ENCODE measurements around the gene LIAS. TPM values are rescaled to one million over a fixed set of nuclear protein-coding genes. Genes with fewer than 3 reads are reported as not detected.

The LIAS gene
- total and polyA plus RNA-seq, 2 of the 13 experiments (the other 11 are each of a cell fraction or from before 2014, with no cell fraction given): 16.0 to 16.6 TPM

GRCh38 chr4:39514888-39515401 lies 56.1 kb downstream of the LIAS start (continued):
- TF ChIP-seq THAP7 (CRISPR knock-in tag; IDR thresholded peaks at IDR 0.05): no peak
- peak; percentile 69; the same call in 1 of the 2 replicates for TF ChIP-seq ZNF580 (CRISPR knock-in tag; IDR thresholded peaks at IDR 0.05; ENCODE audit: borderline replicate concordance, low read depth)
- TF ChIP-seq EP300 (IDR thresholded peaks at IDR 0.05; ENCODE audit: low read depth in 2 of 2, low read length in 2 of 2): peak in 1 of 2 experiments; percentile 94; a peak in 2 of 4 replicates
- TF ChIP-seq EP300 (CRISPR knock-in tag; IDR thresholded peaks at IDR 0.05; ENCODE audit: borderline replicate concordance): peak; percentile 93
- TF ChIP-seq CEBPZ (IDR thresholded peaks at IDR 0.05; ENCODE audit: low read length): no peak
- no peak for TF ChIP-seq ZNF549 (CRISPR knock-in tag; IDR thresholded peaks at IDR 0.05)
- TF ChIP-seq BATF2 (CRISPR knock-in tag; IDR thresholded peaks at IDR 0.05): no peak
- TF ChIP-seq MAF1 (CRISPR knock-in tag; IDR thresholded peaks at IDR 0.05; ENCODE audit: borderline replicate concordance): peak; percentile 55; the same call in 1 of the 2 replicates
- TF ChIP-seq JDP2 (CRISPR knock-in tag; IDR thresholded peaks at IDR 0.05; ENCODE audit: borderline replicate concordance): no peak
- TF ChIP-seq ZBTB21 (CRISPR knock-in tag; IDR thresholded peaks at IDR 0.05): 0 out of 2 replicates have a peak, but pooled peaks have one; percentile 35
- TF ChIP-seq ZNF333 (CRISPR knock-in tag; IDR thresholded peaks at IDR 0.05; ENCODE audit: borderline replicate concordance): no peak
- peak; percentile 75; the same call in 1 of the 2 replicates for TF ChIP-seq ATF2 (CRISPR knock-in tag; IDR thresholded peaks at IDR 0.05)
- peak; percentile 64; the same call in 1 of the 2 replicates for TF ChIP-seq TFAP4 (IDR thresholded peaks at IDR 0.05; ENCODE audit: borderline replicate concordance, low read depth)
- no peak for TF ChIP-seq BCL3 (CRISPR knock-in tag; IDR thresholded peaks at IDR 0.05)
- no peak for TF ChIP-seq ZNF746 (CRISPR knock-in tag; IDR thresholded peaks at IDR 0.05)
- TF ChIP-seq RBFOX2 (IDR thresholded peaks at IDR 0.05; ENCODE audit: low read depth, low read length): peak; percentile 31; the same call in 1 of the 2 replicates
- TF ChIP-seq TGIF2 (CRISPR knock-in tag; IDR thresholded peaks at IDR 0.05): no peak
- TF ChIP-seq PLRG1 (conservative IDR thresholded peaks at IDR 0.05): no peak
- no peak for TF ChIP-seq DNMT3B (CRISPR knock-in tag; conservative IDR thresholded peaks at IDR 0.05)
- no peak for TF ChIP-seq ZSCAN29 (CRISPR knock-in tag; conservative IDR thresholded peaks at IDR 0.05)
- TF ChIP-seq ELF3 (CRISPR knock-in tag; IDR thresholded peaks at IDR 0.05): peak; percentile 72
- TF ChIP-seq DR1 (CRISPR knock-in tag; IDR thresholded peaks at IDR 0.05): no peak

Measured in HepG2 (cell line).